Endothelial cell of umbilical vein (primary cell): ENCODE data around the gene RPRD1A. TPM values are rescaled to one million over a fixed set of nuclear protein-coding genes. Genes with fewer than 3 reads are reported as not detected.

Experiments
- BruUV-seq: library from RNA; stranded (reverse); fragments of 400-500 nt; replicated peaks from 2 replicates; lab custom pipeline; 2021; lab: Mats Ljungman, UMichigan
- CTCF ChIA-PET: fragments of 300-600, 350-600 bp; sonication (Branson Sonifier 250); formaldehyde crosslinking; loops from one replicate; lab custom pipeline; 2021; ENCODE audit warnings: antibody characterized with exemption, inconsistent platforms; lab: Charles Lee
- POLR2A ChIA-PET: fragments of 300-600, 350-600 bp; sonication (Branson Sonifier 250); formaldehyde crosslinking; loops from one replicate; lab custom pipeline; 2021; ENCODE audit warnings: antibody characterized with exemption, inconsistent platforms; lab: Charles Lee
- DNase-seq: peaks from one replicate; pipeline ENCODE4 v3.0.0-alpha.2; 2011; ENCODE audit warnings: low read depth, low spot score
- FAIRE-seq: peaks from 2 replicates; lab custom pipeline; 2011; peaks lifted over from hg19 to GRCh38; lab: Jason Lieb, UNC
- H2AFZ ChIP-seq: 2 replicates; pipeline ENCODE4 v1.6.0; 2012; ENCODE audit warnings: low read depth, low read length, control low read depth, inconsistent platforms
- H3K27ac ChIP-seq: 2 replicates; pipeline ENCODE4 v1.5.1; 2011; ENCODE audit warnings: low read depth, mild to moderate bottlenecking, control low read depth, low read length, moderate library complexity; ENCODE audit not compliant: insufficient read depth
- H3K27me3 ChIP-seq, 2 experiments: 2 replicates each; pipeline versions ENCODE4 v1.6.0 to v1.6.1; 2011; ENCODE audit warnings: low read length in 2 of 2, mixed read lengths in 1 of 2; ENCODE audit not compliant: control insufficient read depth in 2 of 2, insufficient read depth in 2 of 2
- H3K36me3 ChIP-seq, 2 experiments: 2 replicates in 1 of 2; 3 replicates in 1 of 2; pipeline ENCODE4 v1.5.1; 2011; ENCODE audit warnings: low read length in 2 of 2, mild to moderate bottlenecking in 1 of 2, moderate library complexity in 1 of 2; ENCODE audit not compliant: control insufficient read depth in 2 of 2, insufficient read depth in 2 of 2; ENCODE audit errors: extremely low read depth in 1 of 2
- H3K4me1 ChIP-seq: 3 replicates; pipeline ENCODE4 v1.5.1; 2011; ENCODE audit warnings: mild to moderate bottlenecking, low read length; ENCODE audit not compliant: control insufficient read depth, insufficient read depth; ENCODE audit errors: extremely low read depth
- H3K4me2 ChIP-seq: 2 replicates; pipeline ENCODE4 v1.6.1; 2011; ENCODE audit warnings: low read length, control low read depth, mixed read lengths; ENCODE audit not compliant: insufficient read depth
- H3K4me3 ChIP-seq, 3 experiments: fragments of 200-600 bp in 1 of 3; sonication (generic), shearing (Covaris generic) in 1 of 3; replicated peaks in 1 of 3; 2 replicates each; pipeline ENCODE4 v1.5.1; 2011 to 2016; ENCODE audit warnings: control low read depth in 3 of 3, low read length in 3 of 3, mild to moderate bottlenecking in 2 of 3, inconsistent platforms in 1 of 3, low read depth in 1 of 3, moderate library complexity in 1 of 3; ENCODE audit not compliant: insufficient read depth in 1 of 3
- H3K79me2 ChIP-seq: 2 replicates; pipeline ENCODE4 v1.6.0; 2012; ENCODE audit warnings: low read length, inconsistent platforms; ENCODE audit not compliant: control insufficient read depth, insufficient read depth
- H3K9ac ChIP-seq: replicated peaks from 2 replicates; pipeline ENCODE3; 2011; ENCODE audit warnings: low read length, control low read depth; ENCODE audit not compliant: insufficient read depth; ENCODE audit errors: extremely low read depth
- H3K9me1 ChIP-seq: replicated peaks from 3 replicates; pipeline ENCODE4 v1.6.0; 2011; ENCODE audit warnings: mild to moderate bottlenecking, low read length; ENCODE audit not compliant: control insufficient read depth, insufficient read depth; ENCODE audit errors: extremely low read depth
- H3K9me3 ChIP-seq: replicated peaks from 2 replicates; pipeline ENCODE4 v1.5.1; 2012; ENCODE audit warnings: low read length, inconsistent platforms; ENCODE audit not compliant: control insufficient read depth, insufficient read depth
- H4K20me1 ChIP-seq: replicated peaks from 2 replicates; pipeline ENCODE3; 2011; ENCODE audit warnings: mild to moderate bottlenecking, low read length; ENCODE audit not compliant: control insufficient read depth, insufficient read depth; ENCODE audit errors: extremely low read depth
- CTCF ChIP-seq, 2 donors: IDR thresholded peaks; 1 replicate in 1 of 2; 2 replicates in 1 of 2; pipeline ENCODE4 v1.5.1; 2011; ENCODE audit warnings: low read length in 2 of 2, mild to moderate bottlenecking in 2 of 2, moderate library complexity in 2 of 2, control low read depth in 1 of 2, inconsistent platforms in 1 of 2, low read depth in 1 of 2; ENCODE audit not compliant: insufficient read depth in 1 of 2; ENCODE audit errors: extremely low read depth in 1 of 2
- FOS ChIP-seq: IDR thresholded peaks from 2 replicates; pipeline ENCODE4 v1.6.1; 2011; ENCODE audit warnings: mild to moderate bottlenecking, low read length, moderate library complexity, borderline replicate concordance; ENCODE audit not compliant: insufficient read depth
- GATA2 ChIP-seq: IDR thresholded peaks from 2 replicates; pipeline ENCODE4 v1.7.0; 2011; ENCODE audit warnings: low read depth, mild to moderate bottlenecking, moderate library complexity, mixed read lengths, low read length; ENCODE audit not compliant: insufficient read length, insufficient read depth
- JUN ChIP-seq: IDR thresholded peaks from 2 replicates; pipeline ENCODE4 v1.6.1; 2011; ENCODE audit warnings: borderline replicate concordance, low read depth; ENCODE audit not compliant: insufficient read length, insufficient read depth
- MYC ChIP-seq: IDR thresholded peaks from one replicate; pipeline ENCODE4 v1.6.1; 2011; ENCODE audit warnings: mild to moderate bottlenecking, low read depth, low read length
- POLR2A ChIP-seq: IDR thresholded peaks from 2 replicates; pipeline ENCODE4 v1.6.1; 2012; ENCODE audit warnings: low read depth, mild to moderate bottlenecking, control low read depth, low read length
- POLR2AphosphoS5 ChIP-seq: IDR thresholded peaks from 2 replicates; pipeline ENCODE4 v1.6.1; 2012; ENCODE audit warnings: low read depth, mild to moderate bottlenecking, control low read depth, low read length, moderate library complexity; ENCODE audit not compliant: insufficient read depth
- dilution Hi-C: fragments of 300-500 bp; cut with MboI; formaldehyde crosslinking; loops from one replicate; pipeline ENCODE4 v1.15.0; 2019; ENCODE audit warnings: low sequenced_read_pairs; ENCODE audit not compliant: extremely low pct_ligation_motif_present
- intact Hi-C: fragments of 100-400 bp; cut with micrococcal nuclease; formaldehyde crosslinking; loops from one replicate; pipeline ENCODE4 v1.10.0; 2022
- polyA plus RNA-seq, 4 experiments: library from polyadenylated mRNA; depleted of rRNA in 3 of 4; stranded (reverse) in 3 of 4; unstranded in 1 of 4; fragments of >200 nt; gene quantifications; 2 replicates each; pipeline versions ENCODE4 v1.2.1 to v1.2.3, GENCODE V29; 2011 to 2012; ENCODE audit warnings: missing spikeins in 1 of 4
- total RNA-seq: library from RNA; stranded (reverse); gene quantifications from 2 replicates; pipeline ENCODE4 v1.2.3, GENCODE V29; 2021
- TF ChIP-seq, protein P1 (sequence below): IDR thresholded peaks from 2 replicates; pipeline ENCODE4 v1.6.1; 2011; ENCODE audit not compliant: insufficient read depth, insufficient read length

RPRD1A gene
- total and polyA plus RNA-seq, 2 donors (not counting 3 experiments of a cell fraction or from before 2014, with no cell fraction given) = 13.5 to 50.7 TPM

DNA sequence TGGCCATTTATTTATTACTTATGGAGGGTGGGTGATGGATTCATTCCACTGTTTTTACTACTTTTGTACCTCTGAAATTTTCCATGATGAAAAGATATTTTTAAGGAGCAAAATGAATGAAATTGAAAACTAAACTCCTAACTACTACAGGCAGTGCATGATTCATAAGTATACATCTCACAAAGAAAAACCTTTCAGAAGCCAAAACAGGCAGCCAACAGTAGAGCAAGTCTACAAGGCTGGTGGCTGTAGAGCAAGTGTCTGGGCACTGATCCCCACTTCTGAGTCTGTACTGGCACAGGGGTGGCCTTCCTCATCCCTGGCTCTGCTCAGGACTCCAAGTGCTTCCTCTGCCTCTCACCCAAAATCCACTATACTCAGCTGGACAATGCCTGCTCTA lies 103.0 kb downstream of the RPRD1A start:
- H3K9me1 ChIP-seq = no peaks in the 10 kb centered on the region
- dilution Hi-C loops (no loop called here), intact Hi-C loops (no loop called here)
- H3K36me3 ChIP-seq = no peaks in the 10 kb centered on the region
- H3K9ac ChIP-seq = no peak overlapping the region
- ChIA-PET POLR2A (no interaction called here), CTCF (no interaction called here)
- no peaks in the 10 kb centered on the region for H4K20me1 ChIP-seq
- no peaks in the 10 kb centered on the region for H3K79me2 ChIP-seq
- peaks cover 7 to 10% of the 10 kb centered on the region in 2 experiments for H3K27me3 ChIP-seq
- no TSS peak for BruUV-seq
- no peak overlapping the region for H3K4me2 ChIP-seq
- no peak for TF ChIP-seq POLR2A
- TF ChIP-seq CTCF (IDR thresholded peaks at IDR 0.05; ENCODE audit: extremely low read depth in 1 of 2, insufficient read depth in 1 of 2, low read depth in 1 of 2, low read length in 2 of 2) = no peak
- no peak for TF ChIP-seq GATA2
- TF ChIP-seq POLR2AphosphoS5 = no peak
- TF ChIP-seq JUN = no peak
- TF ChIP-seq, protein P1, sequence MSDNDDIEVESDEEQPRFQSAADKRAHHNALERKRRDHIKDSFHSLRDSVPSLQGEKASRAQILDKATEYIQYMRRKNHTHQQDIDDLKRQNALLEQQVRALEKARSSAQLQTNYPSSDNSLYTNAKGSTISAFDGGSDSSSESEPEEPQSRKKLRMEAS = no peak
- no peak for TF ChIP-seq FOS
- no peak for TF ChIP-seq MYC
- H2AFZ ChIP-seq = no peak overlapping the region
- H3K4me3 ChIP-seq = no peak overlapping the region
- H3K9me3 ChIP-seq = no peaks in the 10 kb centered on the region
- DNase-seq = no peak
- FAIRE-seq = no peak
- no peak overlapping the region for H3K27ac ChIP-seq
- no peaks in the 10 kb centered on the region for H3K4me1 ChIP-seq
